Hematopoietic multipotent progenitor cell treated with erythropoietin and hydrocortisone succinate and interleukin-3 and kit ligand, for 6 days (in vitro differentiated cells): Measurements from ENCODE around the gene STK16.
"Not testable (repeated sequence)": the region's sequence is repeated elsewhere in the genome, so short reads cannot be mapped to it uniquely, and the experiment has no call there.

Experiments used
- DNase-seq: peaks from one replicate; pipeline ENCODE4 v3.0.0-alpha.2; 2015

STK16 gene

GRCh38 chr2:219272356-219272755 is 27.1 kb downstream of the STK16 start:
- no peak for DNase-seq

- no peak for DNase-seq
These were observed 27.7 kb downstream of the STK16 start for GRCh38 chr2:219272995-219273394.

DNA sequence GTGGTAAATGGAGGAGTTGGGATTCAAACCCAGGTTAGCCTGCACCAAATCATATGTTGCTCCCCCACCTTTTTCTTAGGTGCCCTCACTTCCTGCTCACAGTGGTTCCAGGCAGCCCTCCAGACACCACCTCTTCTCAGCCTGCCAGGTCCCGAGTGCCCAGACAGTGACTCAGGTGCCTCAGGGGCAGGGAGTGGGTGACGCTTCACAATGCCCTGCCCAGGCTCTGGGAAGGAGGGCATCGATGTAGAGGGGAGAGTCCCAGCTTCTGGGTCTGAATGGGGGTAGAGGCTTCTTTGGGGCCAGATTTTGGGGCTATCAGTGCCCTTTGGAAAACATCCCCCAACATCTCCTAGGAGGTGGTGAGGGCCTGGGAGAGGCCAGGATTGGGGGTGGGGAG is 28.7 kb downstream of the STK16 start:
- no peak for DNase-seq

DNA sequence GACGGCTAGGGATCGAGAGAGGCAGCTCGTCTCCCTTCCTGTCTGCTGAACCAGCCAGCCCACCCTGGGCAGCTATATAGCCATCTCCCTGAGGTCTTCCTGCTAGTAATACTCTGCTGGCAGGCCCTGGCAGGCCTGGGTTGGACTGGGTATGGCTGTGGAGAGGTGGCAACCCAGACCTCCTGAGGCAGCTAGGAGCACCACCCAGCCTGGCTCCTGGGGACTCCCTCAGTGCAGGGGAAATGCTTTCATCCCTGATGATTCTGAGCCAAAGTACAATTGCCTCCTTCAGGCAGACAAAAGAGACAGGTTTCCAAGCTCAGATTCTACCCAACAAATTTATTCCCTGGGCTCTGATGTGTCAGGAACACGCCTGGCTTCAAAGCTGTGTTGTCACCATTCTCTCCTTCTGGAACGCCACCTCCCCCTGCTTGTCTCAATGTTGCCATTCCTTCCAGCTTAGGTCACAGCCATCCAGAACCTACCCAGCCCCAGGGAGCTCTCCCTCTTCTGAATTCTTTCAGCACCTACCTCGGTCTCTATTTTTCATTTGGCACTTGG is 29.2 kb downstream of the STK16 start:
- no peak for DNase-seq

DNA sequence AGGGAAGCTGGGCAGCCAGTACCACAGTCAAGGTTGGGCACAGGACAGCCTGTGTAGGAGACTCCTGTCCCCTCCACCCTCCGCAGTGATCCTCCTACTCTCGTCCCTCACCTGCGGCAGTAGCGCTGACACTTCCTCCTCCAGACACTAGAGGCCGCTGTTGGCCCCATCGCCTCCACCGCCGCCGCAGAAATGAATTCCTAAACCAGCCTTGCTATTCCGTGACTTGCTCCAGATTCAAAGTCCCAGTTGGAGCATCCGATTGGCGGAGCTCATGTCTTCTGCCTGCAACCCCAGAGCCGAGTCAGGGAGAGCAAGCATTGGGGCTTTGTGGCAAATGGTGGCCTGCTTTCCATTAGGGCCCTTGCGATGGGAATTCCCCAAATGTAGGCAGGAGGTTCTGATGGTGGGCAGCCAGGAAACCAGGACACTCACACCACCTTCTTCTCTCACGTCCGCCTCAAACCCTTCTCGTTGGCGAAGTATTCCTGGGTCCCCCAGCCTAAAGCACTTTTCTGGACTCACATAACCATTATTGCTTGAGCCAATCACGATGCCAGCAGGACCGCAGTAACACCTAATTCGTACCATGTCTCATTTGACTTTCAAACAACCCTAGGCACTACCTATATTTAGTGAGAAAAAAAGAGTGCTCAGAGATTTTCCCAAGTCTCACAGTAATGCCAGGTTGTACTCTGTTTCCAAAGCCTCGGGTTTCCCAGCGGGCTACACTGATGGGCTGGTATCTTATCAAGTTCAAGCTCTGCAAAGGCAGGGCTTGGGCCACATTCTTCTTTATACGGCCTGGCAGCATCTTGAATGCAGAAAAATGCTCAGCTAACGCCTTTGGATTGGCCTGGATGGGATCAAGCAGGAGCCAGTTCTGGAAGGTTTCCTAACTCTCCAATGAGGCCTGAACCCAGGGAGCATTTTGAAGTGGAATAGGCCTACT is 32.7 kb downstream of the STK16 start:
- DNase-seq: peak; percentile 83

DNA sequence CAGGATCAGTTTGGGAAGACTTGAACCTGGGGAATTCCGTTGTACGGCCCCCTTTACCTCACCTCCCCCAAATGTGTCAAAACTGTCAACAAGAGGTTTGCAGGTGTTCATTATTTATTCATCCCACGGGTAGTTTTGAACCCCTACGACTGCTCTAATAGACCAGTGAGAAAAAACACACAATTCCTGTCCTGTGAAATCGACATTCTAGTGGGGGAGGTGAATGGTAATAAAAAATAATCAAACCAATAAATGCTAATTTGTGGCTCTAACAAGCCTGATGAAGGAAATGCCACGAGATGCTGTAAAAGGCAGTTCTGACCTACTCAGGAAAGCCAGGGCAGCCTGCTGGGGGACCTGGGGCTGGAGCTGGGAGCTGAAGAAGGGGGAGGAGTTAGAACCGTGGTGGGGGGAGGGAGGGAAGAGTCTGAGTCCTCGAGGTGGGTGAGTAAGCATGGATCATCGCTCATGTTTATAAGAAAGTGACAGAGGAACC is 33.4 kb downstream of the STK16 start:
- no peak for DNase-seq

- peak; percentile 98 for DNase-seq
These were observed 34.1 kb downstream of the STK16 start, which contains the start of gene DNAJB2 for GRCh38 chr2:219279151-219279915. Gene DNAJB2 (plus strand): TSS chr2:219279366. CDS start chr2:219279834, 468 bp downstream.

GRCh38 chr2:219279916-219280516 is 34.7 kb downstream of the STK16 start:
- peak; percentile 45 for DNase-seq

- DNase-seq: no peak
These were observed 35.4 kb downstream of the STK16 start for GRCh38 chr2:219280651-219281050.

GRCh38 chr2:219281588-219281987 is 36.3 kb downstream of the STK16 start:
- no peak for DNase-seq

DNA sequence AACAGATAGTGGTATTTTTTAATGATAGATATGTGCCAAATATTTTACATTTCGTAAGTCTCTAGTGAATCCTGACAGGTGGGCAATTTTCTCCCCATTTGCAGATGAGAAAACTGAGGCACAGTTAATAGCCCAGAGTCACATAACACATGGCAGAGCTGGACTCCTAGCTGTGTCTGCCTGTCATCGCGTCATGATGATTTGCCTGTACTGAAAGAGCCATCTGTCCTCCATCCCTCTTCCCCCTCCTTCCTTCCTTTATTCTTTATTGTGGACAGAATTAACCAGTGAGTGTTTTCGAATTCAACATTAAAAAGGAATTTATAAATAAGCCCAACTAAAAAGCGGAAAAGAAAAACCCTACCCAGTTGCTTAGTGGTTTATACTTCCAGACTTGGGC is 37.1 kb downstream of the STK16 start:
- no peak for DNase-seq

GRCh38 chr2:219282943-219283581 is 37.8 kb downstream of the STK16 start:
- DNase-seq: no peak

GRCh38 chr2:219284501-219285372 is 39.5 kb downstream of the STK16 start:
- no peak for DNase-seq

DNA sequence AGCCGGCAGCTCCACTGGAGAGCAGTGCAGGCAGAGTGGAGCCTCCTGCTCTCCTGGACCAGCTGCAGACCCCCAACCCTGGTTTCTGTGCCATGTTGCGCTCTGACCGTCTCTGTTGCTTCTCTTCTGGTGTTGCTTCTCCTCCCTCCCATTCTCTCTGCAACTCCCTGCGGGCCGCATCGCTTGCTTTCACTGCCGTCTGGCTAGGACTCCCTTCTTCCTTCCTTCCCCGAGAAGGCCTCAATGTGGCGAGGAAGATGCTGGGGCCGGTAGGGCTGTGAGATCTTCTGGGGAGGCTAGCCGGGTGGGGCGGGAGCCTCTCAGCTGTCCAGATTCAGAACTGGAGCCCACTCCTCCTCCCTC is 40.1 kb downstream of the STK16 start:
- DNase-seq: no peak

DNA sequence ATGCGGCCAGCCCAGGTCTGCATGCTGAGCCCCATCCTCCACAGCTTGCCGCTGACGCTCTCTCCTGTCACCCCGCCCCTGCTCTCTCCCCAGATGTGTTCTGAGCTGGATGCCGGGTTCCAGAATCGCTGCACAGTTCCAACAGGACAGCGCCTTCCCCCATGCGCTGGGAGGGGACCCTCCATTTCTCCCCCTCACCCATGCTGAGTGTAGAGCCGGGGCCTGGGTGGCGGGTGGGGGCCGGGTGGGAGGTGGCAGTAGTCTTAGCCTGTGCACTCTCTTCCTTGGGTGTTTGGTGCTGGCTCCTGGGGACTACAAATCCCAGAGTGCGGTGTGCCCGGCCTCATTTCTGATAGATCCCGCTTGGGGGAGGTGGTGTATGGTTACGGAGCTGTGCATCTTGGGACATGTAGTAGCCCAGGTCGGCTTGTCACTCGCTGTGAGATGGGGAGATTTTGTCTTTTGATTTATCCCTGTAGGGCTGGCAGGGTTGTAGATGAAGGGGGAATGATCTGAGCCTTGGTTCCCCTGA is 40.7 kb downstream of the STK16 start:
- DNase-seq: peak; percentile 64

GRCh38 chr2:219286436-219287115 is 41.3 kb downstream of the STK16 start:
- peak; percentile 72 for DNase-seq

DNA sequence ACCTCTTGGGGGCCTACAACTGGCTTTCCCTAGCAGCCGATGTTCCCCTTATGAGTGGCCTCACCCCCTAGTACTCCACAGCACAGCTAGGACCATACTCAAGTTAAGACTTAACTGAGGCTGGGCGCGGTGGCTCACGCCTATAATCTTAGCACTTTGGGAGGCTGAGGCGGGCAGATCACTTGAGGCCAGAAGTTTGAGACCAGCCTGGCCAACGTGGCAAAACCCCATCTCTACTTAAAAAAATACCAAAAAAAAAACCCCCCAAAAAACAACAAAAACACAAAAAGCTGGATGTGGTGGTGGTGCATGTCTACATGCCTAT is 41.8 kb downstream of the STK16 start:
- DNase-seq: not testable (repeated sequence)

DNA sequence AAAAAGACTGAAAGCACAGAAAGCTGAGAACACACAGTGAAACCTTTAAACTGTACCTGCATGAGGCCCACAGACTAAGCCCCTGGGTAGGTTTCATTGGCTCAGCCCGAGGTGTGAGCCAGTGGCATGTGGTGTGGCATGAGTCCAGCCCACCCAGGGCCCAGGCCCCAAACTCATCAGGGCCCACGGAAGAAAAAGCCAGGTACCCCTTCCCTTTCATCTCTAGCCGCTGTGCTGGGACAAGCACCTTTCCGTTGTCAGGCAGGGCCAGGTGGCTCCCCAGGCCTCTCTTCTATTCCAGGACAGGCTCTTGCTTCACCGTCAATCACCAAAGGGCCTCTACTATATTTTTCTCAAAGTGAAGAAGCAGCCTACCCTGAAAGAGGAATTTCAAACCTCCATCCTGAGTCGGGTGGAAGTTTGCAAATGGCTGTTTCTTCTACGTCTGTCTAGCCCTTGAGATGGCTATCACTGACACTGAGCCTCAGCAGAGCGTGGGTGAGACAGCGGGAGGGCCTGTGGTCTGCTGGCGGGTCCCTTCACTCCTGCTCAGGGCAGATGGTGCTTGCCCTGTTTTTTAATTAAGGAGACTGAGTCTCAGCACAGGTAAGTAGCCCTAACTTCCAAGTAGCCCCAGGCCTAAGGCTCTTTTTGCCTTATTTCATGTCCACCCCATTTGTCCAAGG is 42.4 kb downstream of the STK16 start:
- DNase-seq: peak; percentile 68

GRCh38 chr2:219289195-219289536 is 43.9 kb downstream of the STK16 start:
- DNase-seq: no peak
